ENCODE measurements around the gene LYRM4.
A peak's percentile ranks its signal among the peaks of the same experiment; 100 is the strongest.

The LYRM4 gene

GRCh38 chr6:5141046-5141445 lies 119.7 kb downstream of the LYRM4 start:
- ChIA-PET POLR2A (no interaction called here), CTCF (interaction anchor here (0.6 to 13.6 kb wide), 16 partner anchors 8 to 1410 kb away, joined by 3 to 129 read pairs (median 4); no protein-coding TSS in a partner anchor)
- DNase-seq (ENCODE audit: low read depth, low spot score) = no peak
- TF ChIP-seq CTCF (IDR thresholded peaks at IDR 0.05; ENCODE audit: insufficient read depth, low read length, missing control alignments) = no peak
- H3K4me3 ChIP-seq (ENCODE audit: low read depth, low read length) = no peak overlapping the region

- ChIA-PET POLR2A (no interaction called here), CTCF (interaction anchor here (0.6 to 13.6 kb wide), 7 partner anchors 7 to 263 kb away, joined by 3 to 129 read pairs (median 12); no protein-coding TSS in a partner anchor)
- no peak for DNase-seq (ENCODE audit: low read depth, low spot score)
- no peak overlapping the region for H3K4me3 ChIP-seq (ENCODE audit: low read depth, low read length)
- no peak for TF ChIP-seq CTCF (IDR thresholded peaks at IDR 0.05; ENCODE audit: insufficient read depth, low read length, missing control alignments)
These were observed 120.7 kb downstream of the LYRM4 start for GRCh38 chr6:5139828-5140771.

GRCh38 chr6:5138995-5139827 lies 121.5 kb downstream of the LYRM4 start:
- TF ChIP-seq CTCF (IDR thresholded peaks at IDR 0.05; ENCODE audit: insufficient read depth, low read length, missing control alignments) = no peak
- POLR2A ChIA-PET = no interaction called here
- H3K4me3 ChIP-seq (ENCODE audit: low read depth, low read length) = no peak overlapping the region
- CTCF ChIA-PET = interaction anchor here (1.3 to 13.6 kb wide), 5 partner anchors 9 to 264 kb away, joined by 4 to 129 read pairs (median 18); no protein-coding TSS in a partner anchor
- no peak for DNase-seq (ENCODE audit: low read depth, low spot score)

- TF ChIP-seq CTCF (IDR thresholded peaks at IDR 0.05; ENCODE audit: insufficient read depth, low read length, missing control alignments) = no peak
- no peak for DNase-seq (ENCODE audit: low read depth, low spot score)
- ChIA-PET CTCF (interaction anchor here (0.8 to 0.9 kb wide), 2 partner anchors 41 to 265 kb away, joined by 3 read pairs; no protein-coding TSS in a partner anchor), POLR2A (no interaction called here)
- no peak overlapping the region for H3K4me3 ChIP-seq (ENCODE audit: low read depth, low read length)
These were observed 123.9 kb downstream of the LYRM4 start for GRCh38 chr6:5136851-5137250.

- no peak overlapping the region for H3K4me3 ChIP-seq (ENCODE audit: low read depth, low read length)
- peak; percentile 50 for TF ChIP-seq CTCF (IDR thresholded peaks at IDR 0.05; ENCODE audit: insufficient read depth, low read length, missing control alignments)
- DNase-seq (ENCODE audit: low read depth, low spot score) = no peak
- ChIA-PET CTCF (interaction anchor here (0.8 to 1.1 kb wide), 2 partner anchors 8 to 40 kb away, joined by 3 read pairs; no protein-coding TSS in a partner anchor), POLR2A (no interaction called here)
These were observed 124.9 kb downstream of the LYRM4 start for GRCh38 chr6:5135788-5136376.

All from AG04449 (cell line).